HG03175 (cell line): ENCODE results near the gene KAT7.
"Not testable (repeated sequence)": the region's sequence is repeated elsewhere in the genome, so short reads cannot be mapped to it uniquely, and the experiment has no call there.

Source experiments
- ATAC-seq: cut with Tn5 transposase; IDR thresholded peaks from one replicate; pipeline ENCODE4 v1.9.1; 2021; ENCODE audit warnings: mild to moderate bottlenecking, moderate library complexity; ENCODE audit not compliant: unreplicated experiment

KAT7 gene

GRCh38 chr17:49798182-49798581 lies 9.7 kb downstream of the KAT7 start:
- no peak for ATAC-seq

- ATAC-seq: no peak
Observed at GRCh38 chr17:49798738-49799137, 10.3 kb downstream of the KAT7 start.

- no peak for ATAC-seq
Observed at GRCh38 chr17:49809056-49809455, 20.6 kb downstream of the KAT7 start.

GRCh38 chr17:49814781-49815529 lies 26.5 kb downstream of the KAT7 start:
- ATAC-seq: no peak

GRCh38 chr17:49815761-49816281 lies 27.3 kb downstream of the KAT7 start:
- ATAC-seq: no peak

- no peak for ATAC-seq
Observed at GRCh38 chr17:49817993-49818392, 29.5 kb downstream of the KAT7 start.

- no peak for ATAC-seq
Observed at GRCh38 chr17:49819138-49819537, 30.7 kb downstream of the KAT7 start.

GRCh38 chr17:49819651-49820050 lies 31.2 kb downstream of the KAT7 start:
- ATAC-seq: no peak

- ATAC-seq: no peak
Observed at GRCh38 chr17:49820773-49821172, 32.3 kb downstream of the KAT7 start.

GRCh38 chr17:49821466-49821865 lies 33.0 kb downstream of the KAT7 start:
- no peak for ATAC-seq

GRCh38 chr17:49821916-49822315 lies 33.4 kb downstream of the KAT7 start:
- ATAC-seq: no peak

- no peak for ATAC-seq
Observed at GRCh38 chr17:49822829-49823228, 34.3 kb downstream of the KAT7 start.

- ATAC-seq: no peak
Observed at GRCh38 chr17:49823614-49824013, 35.1 kb downstream of the KAT7 start.

- no peak for ATAC-seq
Observed at GRCh38 chr17:49825645-49826044, 37.2 kb downstream of the KAT7 start.

GRCh38 chr17:49828325-49828724 lies 39.8 kb downstream of the KAT7 start:
- ATAC-seq: not testable (repeated sequence)

- no peak for ATAC-seq
Observed at GRCh38 chr17:49829026-49829425, 40.5 kb downstream of the KAT7 start.

- ATAC-seq: no peak
Observed at GRCh38 chr17:49830605-49831004, 42.1 kb downstream of the KAT7 start.

- no peak for ATAC-seq
Observed at GRCh38 chr17:49832840-49833599, 44.5 kb downstream of the KAT7 start.

- no peak for ATAC-seq
Observed at GRCh38 chr17:49834118-49834743, 45.8 kb downstream of the KAT7 start.

- ATAC-seq: no peak
Observed at GRCh38 chr17:49835472-49835871, 47.0 kb downstream of the KAT7 start.
